Suprapubic skin (tissue), 4 donors: ENCODE measurements around the gene CAMTA1. TPM values are rescaled to one million over a fixed set of nuclear protein-coding genes. Genes with fewer than 3 reads are reported as not detected.

Experiments
- DNase-seq, 2 donors: peaks; one replicate each; pipeline ENCODE4 v3.0.0-alpha.2; 2019; ENCODE audit warnings: low spot score in 2 of 2
- H3K27ac ChIP-seq: fragments of 200-600 bp; sonication (generic); one replicate; pipeline ENCODE4 v1.5.1; 2019
- H3K27me3 ChIP-seq: fragments of 200-600 bp; sonication (generic); one replicate; pipeline ENCODE4 v1.5.1; 2019
- H3K36me3 ChIP-seq: fragments of 200-600 bp; sonication (generic); one replicate; pipeline ENCODE4 v1.5.1; 2019
- H3K4me1 ChIP-seq: fragments of 200-600 bp; sonication (generic); one replicate; pipeline ENCODE4 v1.5.1; 2019
- H3K4me3 ChIP-seq: fragments of 200-600 bp; sonication (generic); one replicate; pipeline ENCODE4 v1.5.1; 2019; ENCODE audit warnings: mild to moderate bottlenecking
- H3K9me3 ChIP-seq: fragments of 200-600 bp; sonication (generic); one replicate; pipeline ENCODE4 v1.5.1; 2019
- CTCF ChIP-seq, 2 donors: fragments of 200-600 bp in 1 of 2; fragments of 450-650 bp in 1 of 2; sonication (generic) in 1 of 2; IDR thresholded peaks; one replicate each; pipeline ENCODE4 v1.5.1; 2016 to 2019; ENCODE audit warnings: antibody characterized with exemption in 2 of 2, mild to moderate bottlenecking in 1 of 2, moderate library complexity in 1 of 2
- EP300 ChIP-seq: sonication (generic); formaldehyde crosslinking; IDR thresholded peaks from one replicate; pipeline ENCODE4 v1.6.1; 2017; ENCODE audit warnings: antibody characterized with exemption
- POLR2A ChIP-seq, 2 donors: fragments of 450-650 bp; IDR thresholded peaks; one replicate each; pipeline ENCODE4 v1.6.1; 2017; ENCODE audit warnings: antibody characterized with exemption in 2 of 2, mild to moderate bottlenecking in 2 of 2, moderate library complexity in 2 of 2
- POLR2AphosphoS5 ChIP-seq, 3 donors: sonication (generic); formaldehyde crosslinking; IDR thresholded peaks; one replicate each; pipeline ENCODE4 v1.6.1; 2017; ENCODE audit warnings: antibody characterized with exemption in 3 of 3
- WGBS: methylation state at CpG from one replicate; pipeline ENCODE4 v1.1.5; 2018; 5-methylcytosine and 5-hydroxymethylcytosine counted together
- total RNA-seq, 4 donors: library from RNA; depleted of rRNA; stranded (reverse); fragments of >200 nt; gene quantifications; one replicate each; pipeline ENCODE4 v1.1.0, GENCODE V29; 2016

Gene CAMTA1
- total RNA-seq, 4 donors from 2014 or later: 40.4 to 54.1 (median 46.6) TPM

DNA sequence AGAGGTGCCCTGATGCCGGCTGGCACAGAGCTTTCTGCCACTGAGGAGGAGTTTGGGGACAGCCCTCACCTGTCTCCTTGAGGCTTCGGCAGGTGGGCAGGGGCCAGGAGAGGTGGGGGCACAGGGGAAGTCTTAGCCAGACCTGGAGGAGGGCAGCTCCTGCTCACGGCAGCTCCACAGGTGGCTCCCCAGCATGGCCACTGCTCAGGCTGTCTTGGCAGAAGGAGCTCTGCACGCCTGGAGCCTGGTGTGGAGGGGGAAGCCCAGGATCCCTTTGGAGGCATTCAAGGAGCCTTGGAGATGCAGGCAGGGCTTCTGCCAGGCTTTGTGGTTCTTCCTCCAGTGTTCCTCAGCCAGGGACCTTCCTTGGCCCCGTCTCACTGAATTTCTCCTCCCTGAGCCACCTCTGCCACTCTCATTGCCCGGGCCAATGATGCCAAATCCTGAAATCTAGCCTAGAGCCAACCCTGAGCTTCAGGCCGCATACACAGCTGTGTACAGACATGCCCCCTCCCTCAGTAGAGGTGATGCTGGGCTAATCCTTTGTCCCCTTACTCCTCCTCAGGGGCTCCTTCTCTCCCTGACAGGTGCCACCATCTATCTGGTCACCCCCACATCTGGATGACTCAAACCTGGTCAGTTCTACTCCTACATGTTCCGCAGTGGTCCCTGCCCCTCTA, 734.1 kb downstream of the CAMTA1 start:
- H3K27ac ChIP-seq: no peak overlapping the region
- H3K9me3 ChIP-seq: no peaks in the 10 kb centered on the region
- TF ChIP-seq POLR2A (IDR thresholded peaks at IDR 0.05): no peak
- no peak for TF ChIP-seq CTCF (IDR thresholded peaks at IDR 0.05)
- no peak for TF ChIP-seq EP300
- no peak for TF ChIP-seq POLR2AphosphoS5 (IDR thresholded peaks at IDR 0.05)
- no peaks in the 10 kb centered on the region for H3K36me3 ChIP-seq
- DNase-seq: no peak
- H3K4me1 ChIP-seq: no peaks in the 10 kb centered on the region
- no peak overlapping the region for H3K4me3 ChIP-seq
- WGBS: 78% methylated on average over 8 of the region's 8 CpGs
- peaks cover 13% of the 10 kb centered on the region for H3K27me3 ChIP-seq

GRCh38 chr1:7519861-7520395, 734.7 kb downstream of the CAMTA1 start:
- H3K4me1 ChIP-seq: no peaks in the 10 kb centered on the region
- H3K27me3 ChIP-seq: peaks cover 17% of the 10 kb centered on the region
- no peak overlapping the region for H3K27ac ChIP-seq
- H3K36me3 ChIP-seq: no peaks in the 10 kb centered on the region
- 91% methylated on average over 6 of the region's 9 CpGs for WGBS
- no peak overlapping the region for H3K4me3 ChIP-seq
- H3K9me3 ChIP-seq: no peaks in the 10 kb centered on the region
- TF ChIP-seq POLR2A (IDR thresholded peaks at IDR 0.05) (no peak), EP300 (no peak), CTCF (IDR thresholded peaks at IDR 0.05) (no peak), POLR2AphosphoS5 (IDR thresholded peaks at IDR 0.05) (no peak)
- no peak for DNase-seq

- Histone ChIP-seq H3K9me3 (no peaks in the 10 kb centered on the region), H3K4me1 (no peaks in the 10 kb centered on the region), H3K27me3 (peaks cover 17% of the 10 kb centered on the region), H3K36me3 (no peaks in the 10 kb centered on the region), H3K4me3 (no peak overlapping the region), H3K27ac (no peak overlapping the region)
- TF ChIP-seq POLR2A (IDR thresholded peaks at IDR 0.05) (no peak), EP300 (no peak), POLR2AphosphoS5 (IDR thresholded peaks at IDR 0.05) (no peak)
- DNase-seq: no peak
- 79% methylated on average over 3 of the region's 4 CpGs for WGBS
Measured at GRCh38 chr1:7520496-7520895, 735.2 kb downstream of the CAMTA1 start.

GRCh38 chr1:7524341-7525337, 739.4 kb downstream of the CAMTA1 start:
- H3K27ac ChIP-seq: no peak overlapping the region
- no peak overlapping the region for H3K4me3 ChIP-seq
- TF ChIP-seq POLR2A (IDR thresholded peaks at IDR 0.05): no peak
- TF ChIP-seq CTCF (IDR thresholded peaks at IDR 0.05): no peak
- TF ChIP-seq EP300: no peak
- TF ChIP-seq POLR2AphosphoS5 (IDR thresholded peaks at IDR 0.05): no peak
- no peak for DNase-seq
- H3K27me3 ChIP-seq: peaks cover 6% of the 10 kb centered on the region
- WGBS: 93% methylated on average over 16 of the region's 16 CpGs
- no peaks in the 10 kb centered on the region for H3K36me3 ChIP-seq
- no peaks in the 10 kb centered on the region for H3K4me1 ChIP-seq
- no peaks in the 10 kb centered on the region for H3K9me3 ChIP-seq

DNA sequence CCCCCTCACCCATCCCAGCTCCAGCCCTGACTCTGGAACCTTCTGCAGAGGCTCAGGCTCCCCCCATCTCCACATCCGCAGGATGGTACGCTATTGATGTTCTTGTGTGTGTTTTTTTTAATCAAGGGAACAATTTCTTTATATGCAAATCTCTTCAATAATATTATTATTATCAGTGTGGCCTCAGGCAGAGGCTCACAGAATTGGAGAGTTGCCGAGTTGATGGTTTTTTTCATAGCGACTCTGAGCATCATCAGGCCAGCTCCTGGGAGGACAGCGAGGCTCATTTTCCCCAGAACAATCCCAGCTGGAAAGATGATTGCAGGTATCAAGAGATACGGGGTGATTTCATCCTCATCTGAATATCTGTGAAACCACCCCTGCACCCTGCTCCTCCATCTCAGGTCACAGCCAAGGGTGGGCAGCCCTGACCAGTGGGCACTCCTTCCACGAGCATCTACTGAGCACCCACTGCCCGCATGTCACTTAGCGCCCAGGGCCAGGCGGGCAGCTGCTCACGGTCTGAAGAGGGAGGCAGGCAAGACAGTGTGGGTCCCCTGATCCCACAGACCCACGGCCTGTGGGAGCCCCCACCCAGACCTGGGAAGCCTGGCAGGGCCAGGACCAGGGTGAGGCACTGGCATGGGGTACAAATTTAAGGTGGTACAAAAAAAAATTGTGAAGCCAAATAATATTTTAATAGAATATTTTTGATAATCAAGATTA, 740.2 kb downstream of the CAMTA1 start:
- Histone ChIP-seq H3K4me3 (no peak overlapping the region), H3K36me3 (no peaks in the 10 kb centered on the region), H3K4me1 (no peaks in the 10 kb centered on the region), H3K27ac (no peak overlapping the region), H3K27me3 (peaks cover 8% of the 10 kb centered on the region), H3K9me3 (no peaks in the 10 kb centered on the region)
- TF ChIP-seq CTCF (IDR thresholded peaks at IDR 0.05) (no peak), POLR2A (IDR thresholded peaks at IDR 0.05) (no peak), EP300 (no peak)
- no peak for DNase-seq
- WGBS: 80% methylated on average over 8 of the region's 12 CpGs
